ENCODE measurements around the gene PHETA1.

Gene PHETA1, protein sequence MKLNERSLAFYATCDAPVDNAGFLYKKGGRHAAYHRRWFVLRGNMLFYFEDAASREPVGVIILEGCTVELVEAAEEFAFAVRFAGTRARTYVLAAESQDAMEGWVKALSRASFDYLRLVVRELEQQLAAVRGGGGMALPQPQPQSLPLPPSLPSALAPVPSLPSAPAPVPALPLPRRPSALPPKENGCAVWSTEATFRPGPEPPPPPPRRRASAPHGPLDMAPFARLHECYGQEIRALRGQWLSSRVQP

DNA sequence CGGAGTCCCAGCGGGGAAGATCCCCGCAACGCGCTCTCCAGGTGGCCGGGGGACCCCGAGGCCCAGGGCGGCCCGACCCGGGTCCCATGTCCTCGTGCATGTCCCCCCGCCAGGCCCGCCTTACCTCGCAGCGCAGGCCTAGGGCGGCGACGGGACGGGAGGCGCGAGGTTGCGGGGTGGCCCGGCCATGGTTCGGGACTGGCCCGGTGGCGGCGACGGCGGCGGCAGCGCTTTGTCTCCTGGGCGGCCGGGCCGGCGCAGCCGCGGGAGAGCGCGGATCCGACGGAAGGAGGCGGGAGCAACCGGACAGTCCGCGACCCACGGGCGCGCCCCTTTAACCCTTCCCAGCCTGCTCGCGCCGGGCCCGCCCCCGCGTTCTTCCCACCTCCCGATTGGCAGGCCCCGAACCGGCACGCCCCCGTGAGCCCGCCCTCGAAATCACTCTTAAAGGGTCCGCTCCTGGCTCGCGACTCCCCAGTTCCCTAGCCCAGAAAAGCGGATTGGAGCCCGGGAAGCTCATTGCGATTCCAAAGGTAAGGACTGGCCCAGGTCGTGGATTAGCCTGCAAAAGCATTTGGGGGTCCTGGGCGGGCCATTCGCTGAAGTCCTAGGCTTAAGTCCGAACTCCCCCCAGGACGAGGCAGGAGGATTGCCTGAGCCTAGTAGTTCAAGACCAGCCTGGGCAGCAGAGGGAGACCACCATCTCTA is at the start of gene PHETA1:
Gene PHETA1, minus strand, starts transcription at position 308 of the 708 bp plus-strand sequence. CDS start 5,668 bp downstream, outside the sequence.
- DNase-seq, result peak; percentile 69 to 72

DNA sequence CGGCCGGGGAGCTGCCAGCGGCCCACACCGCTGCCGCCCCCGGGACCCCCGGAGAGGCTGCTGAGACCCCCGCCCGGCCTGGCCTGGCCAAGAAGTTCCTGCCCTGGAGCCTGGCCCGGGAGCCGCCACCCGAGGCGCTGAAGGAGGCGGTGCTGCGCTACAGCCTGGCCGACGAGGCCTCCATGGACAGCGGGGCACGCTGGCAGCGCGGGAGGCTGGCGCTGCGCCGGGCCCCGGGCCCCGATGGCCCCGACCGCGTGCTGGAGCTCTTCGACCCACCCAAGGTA is 49.6 kb upstream of the PHETA1 start:
- DNase-seq, result no peak

DNA sequence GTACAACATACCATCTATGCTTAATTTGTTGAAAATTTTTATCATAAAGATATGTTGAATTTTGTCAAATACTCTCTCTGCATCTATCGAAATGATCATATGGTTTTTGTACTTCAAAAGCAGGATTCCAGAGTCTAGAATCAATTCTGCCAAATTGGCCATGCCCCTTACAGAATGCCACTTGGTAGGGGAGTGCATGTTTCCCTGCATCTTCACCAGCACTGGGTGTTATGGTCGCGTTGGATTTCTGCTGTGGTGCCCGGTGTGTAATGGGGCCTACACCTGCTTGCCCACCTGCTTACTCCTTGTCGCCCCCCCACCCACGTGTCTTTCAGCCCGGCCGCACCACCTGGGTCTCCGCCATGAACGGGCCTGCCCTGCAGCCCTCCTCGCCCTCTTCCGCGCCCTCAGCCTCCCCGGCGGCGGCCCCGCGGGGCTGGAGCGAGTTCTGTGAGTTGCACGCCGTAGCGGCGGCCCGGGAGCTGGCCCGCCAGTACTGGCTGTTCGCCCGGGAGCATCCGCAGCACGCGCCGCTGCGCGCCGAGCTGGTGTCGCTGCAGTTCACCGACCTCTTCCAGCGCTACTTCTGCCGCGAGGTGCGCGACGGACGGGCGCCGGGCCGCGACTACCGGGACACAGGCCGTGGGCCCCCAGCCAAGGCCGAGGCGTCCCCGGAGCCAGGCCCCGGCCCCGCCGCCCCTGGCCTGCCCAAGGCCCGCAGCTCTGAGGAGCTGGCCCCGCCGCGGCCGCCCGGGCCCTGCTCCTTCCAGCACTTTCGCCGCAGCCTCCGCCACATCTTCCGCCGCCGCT is 49.1 kb upstream of the PHETA1 start:
- no peak for DNase-seq

DNA sequence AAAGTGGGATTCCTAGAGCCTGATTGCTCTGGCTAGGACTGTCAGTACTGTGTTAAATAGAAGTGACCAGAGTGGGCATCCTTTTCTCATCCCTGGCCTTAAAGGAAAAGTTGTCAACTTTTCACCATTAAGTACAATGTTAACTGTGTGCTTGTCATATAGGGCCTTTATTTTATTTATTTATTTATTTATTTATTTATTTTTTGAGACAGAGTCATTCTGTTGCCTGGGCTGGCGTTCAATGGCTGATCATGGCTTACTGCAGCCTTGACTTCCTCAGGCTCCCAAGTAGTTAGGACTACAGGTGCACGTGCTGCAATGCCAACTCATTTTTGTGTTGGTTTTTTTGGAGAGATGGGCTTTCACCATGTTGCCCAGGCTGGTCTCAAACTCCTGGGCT is 48.4 kb upstream of the PHETA1 start:
- DNase-seq, result no peak

DNA sequence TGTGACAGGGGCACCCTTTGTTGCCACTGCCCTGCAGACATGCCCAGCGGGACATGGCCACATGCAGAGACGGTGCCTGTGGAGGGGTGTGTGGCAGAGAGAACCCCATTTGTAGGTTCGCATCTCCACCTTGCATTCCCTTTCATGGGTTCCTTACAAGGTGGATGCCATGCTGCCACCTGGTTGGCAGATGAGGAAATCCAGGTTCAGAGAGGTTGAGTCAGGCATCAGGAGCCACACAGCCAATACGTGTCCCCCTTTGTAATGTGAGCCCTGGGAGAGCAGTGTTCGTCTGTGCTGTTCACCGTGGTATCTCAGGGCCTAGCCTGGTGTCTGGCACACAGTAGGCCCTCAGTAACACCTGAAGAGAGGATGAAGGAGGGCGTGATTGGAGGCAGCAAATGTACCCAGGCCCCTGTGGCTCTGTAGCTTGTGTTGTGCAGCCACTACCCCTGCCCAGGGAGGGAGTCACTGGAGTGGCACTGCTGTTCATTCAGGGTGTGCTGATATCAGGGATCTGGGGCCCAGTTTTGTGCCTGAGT is 45.9 kb upstream of the PHETA1 start:
- DNase-seq, result no peak

DNA sequence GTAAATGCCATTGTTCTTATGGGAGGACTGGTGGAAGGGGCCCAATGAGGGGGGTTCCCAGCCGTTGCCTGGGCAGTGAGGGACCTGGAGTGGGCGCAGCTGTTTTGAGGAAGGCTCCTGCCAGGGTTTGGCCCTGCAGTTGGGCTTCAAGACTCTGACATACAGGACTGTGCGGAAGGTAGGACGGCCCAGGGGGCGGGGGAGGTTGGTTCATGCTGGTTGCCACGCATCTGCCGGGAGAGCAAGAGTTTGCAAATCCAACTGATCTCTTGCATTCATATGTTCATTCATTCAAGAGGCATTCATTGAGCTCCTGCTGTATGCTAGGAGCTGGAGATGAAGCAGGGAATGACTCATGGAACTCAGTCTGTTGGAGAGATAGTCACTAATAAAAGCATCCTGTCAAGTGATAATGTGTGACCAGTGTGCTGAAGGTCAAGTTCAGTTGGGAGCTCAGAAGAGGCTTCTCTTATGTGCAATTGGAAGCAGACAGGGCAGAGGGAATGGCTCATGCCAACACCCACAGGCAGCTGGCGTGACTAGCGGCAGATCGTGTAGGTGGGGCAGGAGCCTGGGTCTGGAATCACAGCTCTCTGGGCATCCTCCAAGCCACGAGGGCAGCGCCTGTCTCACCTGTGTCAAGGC is 44.7 kb upstream of the PHETA1 start:
- DNase-seq, result no peak

DNA sequence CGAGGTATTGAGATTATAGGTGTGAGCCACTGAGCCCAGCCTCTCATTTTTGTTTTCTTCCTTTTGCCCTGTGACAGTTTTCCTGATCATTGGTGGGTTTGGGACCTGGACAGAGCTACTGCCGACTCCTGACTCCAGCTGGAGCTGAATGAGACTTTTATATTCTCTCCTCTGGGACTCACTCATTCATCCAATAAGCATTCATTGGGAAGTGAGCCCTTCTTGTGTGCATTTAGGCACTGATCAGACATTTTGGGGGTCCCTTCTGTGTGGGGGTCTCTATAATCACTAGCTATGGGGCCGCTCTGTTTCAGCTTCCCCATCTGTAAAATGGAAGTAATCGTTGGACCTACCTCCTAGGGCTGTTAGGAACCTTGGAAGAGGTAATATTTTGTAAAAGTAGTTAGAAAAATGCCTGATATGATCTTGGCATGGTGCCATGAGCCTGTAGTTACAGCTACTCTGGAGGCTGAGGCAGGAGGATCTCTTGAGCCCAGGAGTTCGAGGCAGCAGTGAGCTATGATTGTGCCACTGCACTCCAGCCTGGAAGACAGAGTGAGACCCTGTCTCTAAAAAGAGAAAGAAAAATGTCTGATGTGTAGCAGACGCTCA is 44.0 kb upstream of the PHETA1 start:
- no peak for DNase-seq

DNA sequence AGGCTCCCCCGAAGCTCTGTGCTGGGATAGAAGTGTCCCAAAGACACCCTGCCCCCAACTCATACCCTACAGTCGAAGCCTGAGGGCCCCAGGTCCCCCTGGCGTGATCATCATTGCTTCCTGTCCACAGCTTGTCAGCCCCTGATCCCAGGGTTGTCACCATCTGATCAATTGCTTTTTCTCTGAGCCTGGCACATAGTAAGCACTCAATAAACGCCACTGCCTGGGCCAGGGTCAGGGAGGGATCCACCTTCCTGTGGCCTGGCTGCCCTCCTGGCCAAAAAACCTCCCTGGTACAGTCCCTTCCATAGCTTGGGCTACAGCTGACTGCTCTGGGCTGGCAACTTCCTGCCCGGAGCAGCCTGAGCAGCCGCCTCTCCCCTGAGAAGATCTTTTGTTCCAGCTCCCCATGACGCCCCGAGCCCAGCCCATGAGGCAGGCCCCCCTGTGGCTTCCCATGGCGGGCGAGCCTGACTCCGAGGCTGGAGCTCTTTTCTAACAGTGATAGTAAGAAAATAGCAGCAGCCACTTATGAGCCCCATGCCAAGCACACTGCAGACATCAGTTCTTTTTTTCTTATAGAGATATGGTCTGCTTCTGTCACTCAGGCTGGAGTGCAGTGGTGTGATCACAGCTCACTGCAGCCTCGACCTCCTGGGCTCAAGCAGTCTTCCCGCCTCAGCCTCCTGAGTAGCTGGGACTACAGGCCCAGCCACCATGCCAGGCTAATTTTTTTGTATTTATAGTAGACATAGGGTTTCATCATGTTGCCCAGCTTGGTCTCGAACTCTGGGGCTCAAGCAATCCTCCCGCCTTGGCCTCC is 43.3 kb upstream of the PHETA1 start:
- no peak for DNase-seq

DNA sequence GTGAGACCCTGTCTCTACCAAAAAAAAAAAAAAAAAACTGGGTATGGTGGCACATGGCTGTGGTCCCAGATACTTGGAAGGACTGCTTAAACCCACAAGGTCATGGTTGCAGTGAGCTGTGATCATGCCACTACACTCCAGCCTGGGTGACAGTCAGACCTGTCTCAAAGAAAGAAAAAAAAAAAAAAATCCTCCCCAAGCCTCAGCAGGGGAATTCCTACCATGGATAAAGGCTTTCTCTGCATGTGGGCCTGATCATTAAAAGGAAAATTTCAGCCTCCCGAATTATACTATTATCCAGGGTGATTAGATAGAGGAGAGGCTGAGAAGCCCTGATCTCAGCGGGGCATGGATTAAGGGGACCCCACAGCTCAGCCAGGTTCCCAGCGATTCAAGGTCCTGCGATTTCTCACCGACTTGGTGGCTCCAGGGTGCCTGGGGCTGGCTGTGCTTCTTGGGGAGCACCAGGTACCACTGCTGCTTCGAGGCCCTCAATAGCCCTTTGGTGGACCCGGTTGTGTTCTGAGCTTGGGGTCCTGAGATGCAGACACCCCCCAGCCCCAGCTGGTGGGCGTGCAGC is 42.4 kb upstream of the PHETA1 start:
- DNase-seq, result no peak

DNA sequence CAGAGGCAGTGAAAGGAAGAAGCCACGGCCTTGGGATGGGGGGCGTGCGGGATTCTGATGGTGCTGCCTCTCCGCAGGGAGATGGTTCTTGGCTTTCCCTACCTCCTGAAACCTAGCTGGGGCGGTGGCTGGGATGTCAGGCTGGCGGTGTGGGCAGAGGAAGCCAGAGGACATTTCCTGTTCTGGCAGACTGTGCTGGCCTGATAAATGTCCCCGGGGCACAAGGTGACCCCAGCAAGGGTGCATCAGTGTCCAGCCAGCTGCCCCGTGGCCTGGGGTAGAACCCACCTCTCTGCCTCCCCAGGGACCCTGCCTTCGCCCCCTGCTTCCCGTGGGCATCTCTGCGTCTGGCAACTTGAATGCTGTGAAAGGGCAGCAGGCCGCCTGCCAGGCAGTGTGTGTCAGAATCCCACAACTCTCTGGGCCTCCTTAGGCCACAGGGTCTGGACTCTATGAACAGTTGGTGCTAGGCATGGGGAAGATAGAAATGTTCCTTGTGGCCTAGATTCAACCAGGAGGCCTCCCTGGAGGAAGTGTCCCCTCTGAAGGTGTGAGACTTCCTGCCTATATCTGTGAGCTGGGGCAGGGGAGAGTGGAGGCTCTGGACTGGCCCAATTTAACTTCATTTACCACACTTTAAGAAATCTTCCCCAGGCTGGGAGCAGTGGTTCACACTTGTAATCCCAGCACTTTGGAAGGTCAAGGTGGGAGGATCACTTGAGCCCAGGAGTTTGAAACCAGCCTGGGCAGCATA is 41.7 kb upstream of the PHETA1 start:
- no peak for DNase-seq

DNA sequence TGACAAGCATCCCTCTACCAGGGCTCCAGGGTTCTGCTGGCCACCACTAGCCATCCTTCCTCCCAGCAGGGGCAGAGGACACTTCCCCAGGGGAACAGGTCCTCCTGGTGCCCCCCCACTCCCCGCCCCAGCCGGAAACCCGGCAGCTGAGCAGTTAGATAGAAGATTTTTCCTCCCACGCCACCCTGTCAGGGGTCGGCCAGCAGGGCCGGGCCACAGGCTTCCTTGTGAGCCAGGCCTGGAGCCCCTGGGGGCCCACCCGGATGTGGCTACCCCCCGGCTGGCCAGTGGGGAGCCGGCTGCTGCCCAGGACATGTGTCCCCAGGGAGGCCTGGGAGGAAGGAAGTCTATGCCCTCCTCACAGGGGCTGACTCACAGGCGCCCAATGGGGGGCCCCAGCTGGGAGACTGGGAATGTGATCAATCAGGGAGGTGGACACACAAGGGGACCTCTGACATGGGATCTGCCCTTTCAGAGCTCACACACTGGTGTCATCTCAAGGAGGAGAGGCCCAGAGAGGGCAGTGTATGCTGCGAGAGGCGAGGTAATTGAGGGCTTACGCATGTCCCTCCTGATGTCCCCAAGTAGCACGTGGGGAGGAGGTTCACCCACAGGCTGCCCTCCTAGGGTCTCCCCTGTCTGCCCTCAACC is 41.0 kb upstream of the PHETA1 start:
- DNase-seq, result peak; percentile 37 to 42

DNA sequence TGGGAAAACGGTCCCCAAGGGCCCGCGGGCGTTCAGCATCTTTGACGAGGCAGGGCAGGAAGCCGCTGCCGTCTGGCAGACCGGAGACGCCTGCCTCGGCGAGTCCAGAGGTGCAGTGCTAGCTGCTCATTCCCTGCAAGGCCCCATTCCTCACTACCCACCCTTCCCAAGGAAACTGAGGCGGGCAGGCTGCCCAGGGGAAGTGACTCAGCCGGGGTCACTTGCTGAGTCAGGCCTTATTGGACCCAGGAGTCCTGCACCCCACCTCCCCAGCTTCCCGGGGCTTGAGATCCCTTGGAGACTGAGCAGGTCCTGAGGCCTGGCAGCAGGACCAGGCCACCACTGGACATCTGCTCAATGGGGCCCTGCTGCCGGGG is 40.5 kb upstream of the PHETA1 start:
- DNase-seq, result no peak

DNA sequence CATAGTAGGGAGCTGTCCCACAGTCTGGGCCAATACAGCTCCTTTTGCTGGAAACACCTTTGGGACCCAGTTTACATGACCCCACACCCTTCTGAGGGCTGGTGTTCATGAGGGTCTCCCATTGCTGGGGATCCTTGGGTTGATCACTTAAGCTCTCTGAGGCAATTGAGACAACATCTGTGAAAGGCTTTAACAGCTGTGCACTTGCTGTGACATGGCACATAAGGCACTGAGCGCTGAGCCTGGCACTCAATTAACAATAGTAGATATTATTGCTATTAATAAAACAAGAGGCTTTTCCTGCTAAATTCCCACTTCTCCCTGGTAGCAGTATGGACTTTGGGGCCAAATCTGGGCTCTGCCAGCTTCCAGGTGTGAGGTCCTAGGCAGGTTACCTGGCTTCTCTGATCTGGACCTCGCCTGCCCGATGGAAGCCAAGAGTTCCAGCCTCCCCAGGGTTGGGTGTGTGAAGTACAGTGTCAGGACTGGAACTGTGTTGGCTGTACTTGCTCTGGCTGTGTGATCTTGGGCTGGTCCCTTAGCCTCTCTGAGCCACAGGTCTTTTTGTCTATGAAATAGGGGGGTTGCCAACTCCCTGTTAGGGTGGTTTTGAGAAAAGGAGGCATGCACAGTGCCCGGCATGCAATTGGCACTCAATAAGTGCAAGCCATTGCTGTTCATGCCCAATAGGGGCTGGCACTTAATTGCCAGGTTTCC is 39.9 kb upstream of the PHETA1 start:
- DNase-seq, result no peak

DNA sequence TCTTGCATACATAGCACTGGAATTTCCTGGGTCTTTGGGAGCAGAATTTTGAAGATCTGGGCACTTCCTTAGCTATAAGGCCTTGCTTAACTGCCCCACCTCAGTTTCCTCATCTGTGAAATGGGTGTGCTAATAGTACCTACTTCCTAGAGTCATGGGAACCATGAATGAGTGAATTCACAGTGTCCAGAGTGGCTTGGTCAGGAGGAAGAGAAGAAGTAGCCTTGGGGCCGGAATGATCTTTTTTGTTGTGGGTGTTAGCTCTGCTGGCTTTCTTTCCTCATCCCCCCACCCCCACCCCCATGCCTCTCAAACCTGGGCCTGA is 39.2 kb upstream of the PHETA1 start:
- DNase-seq, result no peak

DNA sequence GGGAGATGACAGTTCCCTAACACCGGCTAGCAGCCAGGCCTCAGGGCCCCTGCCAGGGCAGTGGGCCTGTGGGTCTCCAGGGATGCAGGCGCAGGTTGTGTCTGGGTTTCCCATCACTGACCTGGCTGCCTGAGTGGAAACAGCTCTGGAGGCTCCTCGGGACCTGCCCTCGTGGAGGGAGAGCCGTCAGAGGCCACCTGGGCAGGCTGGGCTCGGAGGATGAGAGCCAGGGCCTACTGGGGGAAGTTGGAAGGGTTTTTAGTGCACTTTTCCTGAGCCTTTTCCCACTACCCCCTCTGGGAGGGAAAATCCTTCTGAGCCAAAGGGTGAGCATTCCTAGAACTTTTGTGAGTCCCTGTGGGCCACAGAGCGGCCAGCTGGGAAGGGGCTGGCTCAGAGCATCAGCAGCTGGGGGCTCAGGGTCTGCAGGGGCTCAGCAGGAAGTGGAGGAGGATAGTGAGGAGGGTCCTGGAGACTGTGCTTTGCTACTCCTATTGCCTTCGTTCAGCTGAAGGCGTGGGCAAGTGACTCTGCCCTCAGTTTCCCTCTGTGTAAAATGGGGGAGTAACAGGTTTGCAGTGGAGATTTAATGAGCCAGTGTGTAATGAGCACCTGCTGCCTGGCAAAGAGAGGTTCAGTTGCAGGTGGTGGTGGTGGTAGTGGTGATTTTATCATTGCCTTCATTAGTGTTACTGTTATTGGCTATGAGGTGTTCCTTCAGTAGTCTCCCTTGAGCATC is 38.7 kb upstream of the PHETA1 start:
- DNase-seq, result no peak

DNA sequence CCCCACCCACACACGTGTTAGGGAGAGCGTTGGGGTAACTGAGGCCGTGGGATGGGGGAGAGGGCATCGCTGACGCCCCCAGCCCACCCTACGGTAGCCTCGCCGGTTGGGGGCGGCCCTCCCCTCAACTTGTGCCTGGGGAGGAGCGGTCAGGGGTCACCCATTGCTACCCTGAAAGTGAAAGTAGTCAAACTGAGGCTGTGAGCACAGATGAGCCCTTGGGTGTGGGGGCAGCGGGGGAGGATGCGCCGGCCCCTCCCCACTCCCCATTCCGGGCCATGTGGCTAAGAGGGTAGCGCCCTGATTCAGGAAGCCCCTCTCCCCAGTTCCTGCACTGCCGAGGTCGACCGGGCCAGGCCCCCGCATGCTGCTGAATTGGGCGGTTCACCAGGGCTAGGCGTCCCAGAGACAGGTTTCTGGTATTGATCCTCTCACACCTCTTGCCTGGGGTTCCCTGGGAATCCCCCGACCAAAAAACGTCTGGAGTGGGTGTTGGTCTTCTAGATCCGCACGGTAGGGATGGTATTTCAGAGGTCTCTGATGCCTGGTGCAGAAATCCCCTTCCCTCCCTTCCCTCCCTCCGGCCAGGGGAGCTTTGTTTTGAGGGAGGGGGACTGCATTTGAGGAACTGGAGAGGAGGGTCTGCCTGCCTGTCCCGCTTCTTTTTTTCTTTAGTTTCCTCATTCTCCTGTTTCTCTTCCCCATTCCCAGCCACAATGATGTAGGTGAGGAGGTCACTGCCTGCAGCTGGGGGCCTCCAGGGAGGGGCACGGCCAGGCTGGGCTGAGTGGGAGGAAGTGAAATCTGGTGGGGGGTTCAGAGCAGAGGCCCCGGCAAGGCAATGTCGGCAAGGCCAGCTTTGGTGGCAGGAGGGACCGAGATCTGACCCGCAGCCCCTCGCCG is 37.8 kb upstream of the PHETA1 start:
- DNase-seq, result peak; percentile 50 to 55

DNA sequence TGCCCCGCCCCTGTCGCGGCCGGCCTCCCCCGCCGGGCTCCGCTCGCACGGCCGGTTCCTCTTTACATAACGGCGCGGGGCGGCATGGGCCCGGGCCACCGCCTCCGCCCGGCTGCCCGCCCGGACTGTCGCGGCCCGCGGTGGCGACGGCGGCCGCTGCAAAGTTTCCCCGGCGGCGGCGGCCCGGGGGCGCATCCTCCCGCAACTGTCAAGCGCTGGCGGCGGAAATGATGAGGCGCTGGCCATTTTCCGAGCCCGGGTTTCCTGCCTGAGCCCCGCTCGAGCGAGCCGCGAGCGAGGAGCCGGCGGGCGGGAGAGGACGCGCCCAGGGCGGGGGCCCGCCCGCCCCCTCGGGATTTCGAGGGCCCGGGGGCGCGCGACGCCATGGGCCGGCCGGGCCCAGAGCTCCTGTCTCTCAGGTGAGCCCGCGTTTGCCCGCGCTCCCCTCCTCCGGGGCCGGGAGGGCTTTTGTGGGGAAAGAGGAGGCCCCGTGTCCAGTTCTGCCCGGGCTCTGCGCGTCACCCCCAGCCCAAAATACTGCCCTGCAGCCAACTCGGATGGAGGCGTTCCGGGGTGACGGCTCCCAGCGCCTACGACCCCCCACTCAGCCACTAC is 37.1 kb upstream of the PHETA1 start, which contains the start of gene SH2B3:
Gene SH2B3, plus strand, starts transcription at position 65 of the 615 bp plus-strand sequence. CDS start 12,223 bp downstream, outside the sequence.
- DNase-seq, result peak; percentile 66 to 73
